Measurements from ENCODE around the gene RARG. TPM values are rescaled to one million over a fixed set of nuclear protein-coding genes. Genes with fewer than 3 reads are reported as not detected.

RARG gene
- 10 to 100 TPM; 36.7 to 37.3 TPM for total RNA-seq

GRCh38 chr12:53231921-53232645 is at the start of gene RARG:
RARG (minus strand) TSS chr12:53232209; CDS start chr12:53227545, 4,664 bp downstream.
- no peaks in the 10 kb centered on the region for H3K27me3 Mint-ChIP-seq (ENCODE audit: low read depth)
- peak within 1 kb of the TSS; percentile 88 to 91 for H3K4me3 Mint-ChIP-seq
- H3K9me3 Mint-ChIP-seq, result no peaks in the 10 kb centered on the region
- H3K36me3 Mint-ChIP-seq (ENCODE audit: insufficient read depth in 2 of 2), result no peaks in the 10 kb centered on the region
- DNase-seq (peak; percentile 74 to 75), ATAC-seq (replicated peaks in 1 of 2) (peak; percentile 82 to 84)
- H3K27ac Mint-ChIP-seq, result peak within 1 kb of the TSS; percentile 50
- peaks cover 58% of the 10 kb centered on the region for H3K4me1 Mint-ChIP-seq (ENCODE audit: low read depth)

- Mint-ChIP-seq H3K27me3 (ENCODE audit: low read depth) (no peaks in the 10 kb centered on the region), H3K27ac (no peak overlapping the region), H3K36me3 (ENCODE audit: insufficient read depth in 2 of 2) (peaks cover 20 to 35% of the 10 kb centered on the region in 2 donors), H3K4me1 (ENCODE audit: low read depth) (no peaks in the 10 kb centered on the region), H3K9me3 (no peaks in the 10 kb centered on the region), H3K4me3 (no peak overlapping the region)
- DNase-seq (no peak), ATAC-seq (replicated peaks in 1 of 2) (no peak)
These were observed 48.0 kb upstream of the RARG start for GRCh38 chr12:53279888-53280498.

- no peak overlapping the region for H3K4me3 Mint-ChIP-seq
- no peak overlapping the region for H3K27ac Mint-ChIP-seq
- H3K27me3 Mint-ChIP-seq (ENCODE audit: low read depth), result no peaks in the 10 kb centered on the region
- H3K36me3 Mint-ChIP-seq (ENCODE audit: insufficient read depth in 2 of 2), result peaks cover 20 to 37% of the 10 kb centered on the region in 2 donors
- H3K9me3 Mint-ChIP-seq, result no peaks in the 10 kb centered on the region
- DNase-seq, result no peak
- no peak for ATAC-seq (replicated peaks in 1 of 2)
- H3K4me1 Mint-ChIP-seq (ENCODE audit: low read depth), result peaks cover 5% of the 10 kb centered on the region
These were observed 47.4 kb upstream of the RARG start for GRCh38 chr12:53279283-53279869.

GRCh38 chr12:53277981-53278380 is 46.0 kb upstream of the RARG start:
- no peak overlapping the region for H3K4me3 Mint-ChIP-seq
- no peak for ATAC-seq (replicated peaks in 1 of 2)
- peaks cover 18 to 33% of the 10 kb centered on the region in 2 donors for H3K36me3 Mint-ChIP-seq (ENCODE audit: insufficient read depth in 2 of 2)

GRCh38 chr12:53276511-53276910 is 44.5 kb upstream of the RARG start:
- peaks cover 12 to 34% of the 10 kb centered on the region in 2 donors for H3K36me3 Mint-ChIP-seq (ENCODE audit: insufficient read depth in 2 of 2)
- no peak for ATAC-seq (replicated peaks in 1 of 2)

More at GRCh38 chr12:53277981-53278380, 46.0 kb upstream of the RARG start:
- DNase-seq, result no peak
- Mint-ChIP-seq H3K9me3 (no peaks in the 10 kb centered on the region), H3K27ac (no peak overlapping the region), H3K4me1 (ENCODE audit: low read depth) (peaks cover 9% of the 10 kb centered on the region), H3K27me3 (ENCODE audit: low read depth) (no peaks in the 10 kb centered on the region)

GRCh38 chr12:53274445-53274844 is 42.4 kb upstream of the RARG start:
- H3K4me3 Mint-ChIP-seq, result no peak overlapping the region
- peaks cover 36% of the 10 kb centered on the region for H3K4me1 Mint-ChIP-seq (ENCODE audit: low read depth)
- no peaks in the 10 kb centered on the region for H3K27me3 Mint-ChIP-seq (ENCODE audit: low read depth)
- no peak overlapping the region for H3K27ac Mint-ChIP-seq
- no peak for ATAC-seq (replicated peaks in 1 of 2)
- peaks cover 15 to 37% of the 10 kb centered on the region in 2 donors for H3K36me3 Mint-ChIP-seq (ENCODE audit: insufficient read depth in 2 of 2)
- no peak for DNase-seq
- H3K9me3 Mint-ChIP-seq, result no peaks in the 10 kb centered on the region

More at GRCh38 chr12:53276511-53276910, 44.5 kb upstream of the RARG start:
- Mint-ChIP-seq H3K27ac (no peak overlapping the region), H3K4me3 (no peak overlapping the region), H3K9me3 (no peaks in the 10 kb centered on the region), H3K27me3 (ENCODE audit: low read depth) (no peaks in the 10 kb centered on the region), H3K4me1 (ENCODE audit: low read depth) (peaks cover 17% of the 10 kb centered on the region)
- DNase-seq, result no peak

- Mint-ChIP-seq H3K4me3 (peak overlapping the region; percentile 96 to 98), H3K27ac (peak overlapping the region; percentile 92), H3K36me3 (ENCODE audit: insufficient read depth in 2 of 2) (peaks cover 9 to 22% of the 10 kb centered on the region in 2 donors), H3K27me3 (ENCODE audit: low read depth) (no peaks in the 10 kb centered on the region), H3K9me3 (no peaks in the 10 kb centered on the region), H3K4me1 (ENCODE audit: low read depth) (peaks cover 56% of the 10 kb centered on the region)
- DNase-seq, result no peak
- ATAC-seq (replicated peaks in 1 of 2), result no peak
These were observed 36.9 kb upstream of the RARG start for GRCh38 chr12:53268630-53269562.

- Mint-ChIP-seq H3K36me3 (ENCODE audit: insufficient read depth in 2 of 2) (peaks cover 9 to 22% of the 10 kb centered on the region in 2 donors), H3K9me3 (no peaks in the 10 kb centered on the region), H3K4me1 (ENCODE audit: low read depth) (peaks cover 56% of the 10 kb centered on the region), H3K4me3 (peak within 1 kb of the TSS; percentile 96 to 98), H3K27ac (peak within 1 kb of the TSS; percentile 92), H3K27me3 (ENCODE audit: low read depth) (no peaks in the 10 kb centered on the region)
- DNase-seq (peak; percentile 88 to 89), ATAC-seq (replicated peaks in 1 of 2) (peak; percentile 91 to 92)
These were observed 36.1 kb upstream of the RARG start, which contains the start of gene ESPL1 for GRCh38 chr12:53267999-53268629. ESPL1 (plus strand) TSS chr12:53268299; CDS start chr12:53268767, 468 bp downstream.

GRCh38 chr12:53267306-53267998 is 35.4 kb upstream of the RARG start:
- Mint-ChIP-seq H3K27ac (peak overlapping the region; percentile 92), H3K36me3 (ENCODE audit: insufficient read depth in 2 of 2) (peaks cover 9 to 22% of the 10 kb centered on the region in 2 donors), H3K4me3 (peak overlapping the region; percentile 96 to 98), H3K4me1 (ENCODE audit: low read depth) (peaks cover 55% of the 10 kb centered on the region), H3K27me3 (ENCODE audit: low read depth) (no peaks in the 10 kb centered on the region), H3K9me3 (no peaks in the 10 kb centered on the region)
- peak; percentile 29 to 32 for DNase-seq
- ATAC-seq (replicated peaks in 1 of 2), result peak; percentile 44 to 49

- H3K27ac Mint-ChIP-seq, result peak overlapping the region; percentile 86
- peaks cover 43% of the 10 kb centered on the region for H3K4me1 Mint-ChIP-seq (ENCODE audit: low read depth)
- no peak for ATAC-seq (replicated peaks in 1 of 2)
- H3K27me3 Mint-ChIP-seq (ENCODE audit: low read depth), result no peaks in the 10 kb centered on the region
- peaks cover 9 to 12% of the 10 kb centered on the region in 2 donors for H3K36me3 Mint-ChIP-seq (ENCODE audit: insufficient read depth in 2 of 2)
- H3K9me3 Mint-ChIP-seq, result no peaks in the 10 kb centered on the region
- H3K4me3 Mint-ChIP-seq, result peak overlapping the region in 1 of 2 donors; percentile 22
- DNase-seq, result no peak
These were observed 33.8 kb upstream of the RARG start for GRCh38 chr12:53265783-53266182.

- Mint-ChIP-seq H3K9me3 (no peaks in the 10 kb centered on the region), H3K36me3 (ENCODE audit: insufficient read depth in 2 of 2) (no peaks in the 10 kb centered on the region), H3K4me1 (ENCODE audit: low read depth) (peaks cover 15% of the 10 kb centered on the region), H3K27me3 (ENCODE audit: low read depth) (no peaks in the 10 kb centered on the region), H3K4me3 (no peak overlapping the region), H3K27ac (no peak overlapping the region)
- DNase-seq, result no peak
- no peak for ATAC-seq (replicated peaks in 1 of 2)
These were observed 27.9 kb upstream of the RARG start for GRCh38 chr12:53259891-53260290.
